HEK293 (cell line): ENCODE results near the gene BEND3.
A peak's percentile ranks its signal among the peaks of the same experiment; 100 is the strongest.

Source experiments
- CTCF ChIA-PET: fragments of 350-600 bp; formaldehyde crosslinking; extraction: SDS; loops from one replicate; lab custom pipeline; 2021; ENCODE audit warnings: antibody characterized with exemption; lab: Yijun Ruan, JAX
- POLR2A ChIA-PET: fragments of 300-600 bp; formaldehyde crosslinking; extraction: SDS; loops from one replicate; lab custom pipeline; 2020; ENCODE audit warnings: antibody characterized with exemption, inconsistent platforms; lab: Yijun Ruan, JAX
- H3K27ac ChIP-seq: fragments of 200-500 bp; sonication (Bioruptor generic); 2 replicates; pipeline ENCODE4 v1.5.1; 2014; ENCODE audit warnings: low read depth, low read length, control low read depth, inconsistent platforms; ENCODE audit errors: extremely low read depth
- H3K36me3 ChIP-seq, 2 experiments: fragments of 200-500 bp in 1 of 2; sonication (Bioruptor generic) in 1 of 2; 1 replicate in 1 of 2; 2 replicates in 1 of 2; pipeline ENCODE4 v1.5.1; 2014 to 2017; ENCODE audit warnings: inconsistent platforms in 2 of 2, low read length in 2 of 2; ENCODE audit not compliant: control insufficient read depth in 2 of 2, insufficient read depth in 1 of 2
- H3K4me1 ChIP-seq: fragments of 200-500 bp; sonication (Bioruptor generic); 2 replicates; pipeline ENCODE4 v1.5.1; 2014; ENCODE audit warnings: mild to moderate bottlenecking, low read length, inconsistent platforms; ENCODE audit not compliant: control insufficient read depth, insufficient read depth
- H3K4me3 ChIP-seq: 2 replicates; pipeline ENCODE4 v1.5.1; 2011; ENCODE audit warnings: low read depth, mild to moderate bottlenecking, control low read depth, low read length, moderate library complexity
- H3K9me3 ChIP-seq: fragments of 200-500 bp; sonication (Bioruptor generic); 2 replicates; pipeline ENCODE4 v1.5.1; 2014; ENCODE audit warnings: low read depth, low read length, inconsistent platforms; ENCODE audit not compliant: control insufficient read depth, insufficient read depth
- HOXD13 ChIP-seq: sonication (generic); formaldehyde crosslinking; IDR thresholded peaks from 2 replicates; pipeline ENCODE4 v1.8.0; 2022; ENCODE audit warnings: missing genetic modification reagents, borderline replicate concordance
- REPIN1 ChIP-seq: fragments of 450-650 bp; formaldehyde crosslinking; IDR thresholded peaks from 2 replicates; pipeline ENCODE4 v1.5.1; 2017; ENCODE audit warnings: missing biosample characterization, missing genetic modification characterization, low read depth
- SP7 ChIP-seq: fragments of 450-650 bp; formaldehyde crosslinking; IDR thresholded peaks from 2 replicates; pipeline ENCODE4 v1.5.1; 2016; ENCODE audit warnings: missing biosample characterization, missing genetic modification characterization
- ZBTB17 ChIP-seq: fragments of 450-650 bp; formaldehyde crosslinking; IDR thresholded peaks from 2 replicates; pipeline ENCODE4 v1.5.1; 2016; ENCODE audit warnings: missing biosample characterization, missing genetic modification characterization
- ZBTB21 ChIP-seq: fragments of 450-650 bp; formaldehyde crosslinking; IDR thresholded peaks from 2 replicates; pipeline ENCODE4 v1.5.1; 2017; ENCODE audit warnings: missing biosample characterization, missing genetic modification characterization
- ZEB2 ChIP-seq: fragments of 450-650 bp; formaldehyde crosslinking; IDR thresholded peaks from 2 replicates; pipeline ENCODE4 v1.5.1; 2016; ENCODE audit warnings: missing biosample characterization, missing genetic modification characterization
- ZNF157 ChIP-seq: fragments of 450-650 bp; formaldehyde crosslinking; IDR thresholded peaks from 2 replicates; pipeline ENCODE4 v1.5.1; 2016; ENCODE audit warnings: missing biosample characterization, missing genetic modification characterization
- ZNF366 ChIP-seq: fragments of 450-650 bp; formaldehyde crosslinking; conservative IDR thresholded peaks from 2 replicates; pipeline ENCODE4 v1.5.1; 2016; ENCODE audit warnings: missing biosample characterization, missing genetic modification characterization
- ZNF701 ChIP-seq: fragments of 450-650 bp; formaldehyde crosslinking; IDR thresholded peaks from 2 replicates; pipeline ENCODE4 v1.5.1; 2016; ENCODE audit warnings: missing biosample characterization, missing genetic modification characterization
- TF ChIP-seq, protein P1 (sequence below): fragments of 450-650 bp; formaldehyde crosslinking; IDR thresholded peaks from 2 replicates; pipeline ENCODE4 v1.5.1; 2016; ENCODE audit warnings: missing biosample characterization, missing genetic modification characterization
- TF ChIP-seq, protein P2 (sequence below): fragments of 450-650 bp; formaldehyde crosslinking; IDR thresholded peaks from 2 replicates; pipeline ENCODE4 v1.5.0; 2017; ENCODE audit warnings: missing biosample characterization, missing genetic modification characterization, borderline replicate concordance
- TF ChIP-seq, protein P3 (sequence below): fragments of 450-650 bp; formaldehyde crosslinking; IDR thresholded peaks from 2 replicates; pipeline ENCODE4 v1.5.1; 2016; ENCODE audit warnings: missing biosample characterization, missing genetic modification characterization
- TF ChIP-seq, protein P4 (sequence below): fragments of 450-650 bp; formaldehyde crosslinking; IDR thresholded peaks from 2 replicates; pipeline ENCODE4 v1.5.1; 2016; ENCODE audit warnings: missing biosample characterization, missing genetic modification characterization
- TF ChIP-seq, protein P5 (sequence below): fragments of 450-650 bp; formaldehyde crosslinking; IDR thresholded peaks from 2 replicates; pipeline ENCODE4 v1.5.1; 2017; ENCODE audit warnings: missing biosample characterization, mild to moderate bottlenecking, missing genetic modification characterization, moderate library complexity
- TF ChIP-seq, protein P6 (sequence below): fragments of 450-650 bp; formaldehyde crosslinking; IDR thresholded peaks from 2 replicates; pipeline ENCODE4 v1.5.1; 2017; ENCODE audit warnings: missing biosample characterization, missing genetic modification characterization

BEND3 gene

DNA sequence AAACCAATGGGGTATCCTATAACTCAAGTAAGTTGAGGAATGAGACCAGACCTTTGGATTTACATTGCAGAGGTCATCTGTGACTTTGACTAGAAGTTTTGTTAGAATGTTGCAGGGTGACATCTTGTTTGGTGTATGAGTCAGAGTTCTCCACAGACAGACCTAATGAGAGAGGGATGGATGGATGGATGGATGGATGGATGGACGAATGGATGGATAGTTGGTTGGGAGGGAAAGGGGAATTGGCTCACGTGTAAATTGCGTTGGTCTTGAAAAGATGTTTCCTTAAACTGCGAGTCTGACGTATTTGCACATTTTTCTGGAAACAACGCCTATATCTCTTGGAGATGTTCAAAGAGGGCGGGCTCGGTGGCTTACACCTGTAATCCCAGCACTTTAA, 88.3 kb downstream of the BEND3 start:
- POLR2A ChIA-PET = interaction anchor here (1.7 kb wide), 1 partner anchor 87 kb away, joined by 10 read pairs; no protein-coding TSS in a partner anchor
- CTCF ChIA-PET = interaction anchor here (0.6 to 2.1 kb wide), 10 partner anchors 9 to 1202 kb away, joined by 3 to 21 read pairs (median 3); no protein-coding TSS in a partner anchor
- no peaks in the 10 kb centered on the region for H3K9me3 ChIP-seq
- H3K4me1 ChIP-seq = no peaks in the 10 kb centered on the region
- TF ChIP-seq, protein P1, sequence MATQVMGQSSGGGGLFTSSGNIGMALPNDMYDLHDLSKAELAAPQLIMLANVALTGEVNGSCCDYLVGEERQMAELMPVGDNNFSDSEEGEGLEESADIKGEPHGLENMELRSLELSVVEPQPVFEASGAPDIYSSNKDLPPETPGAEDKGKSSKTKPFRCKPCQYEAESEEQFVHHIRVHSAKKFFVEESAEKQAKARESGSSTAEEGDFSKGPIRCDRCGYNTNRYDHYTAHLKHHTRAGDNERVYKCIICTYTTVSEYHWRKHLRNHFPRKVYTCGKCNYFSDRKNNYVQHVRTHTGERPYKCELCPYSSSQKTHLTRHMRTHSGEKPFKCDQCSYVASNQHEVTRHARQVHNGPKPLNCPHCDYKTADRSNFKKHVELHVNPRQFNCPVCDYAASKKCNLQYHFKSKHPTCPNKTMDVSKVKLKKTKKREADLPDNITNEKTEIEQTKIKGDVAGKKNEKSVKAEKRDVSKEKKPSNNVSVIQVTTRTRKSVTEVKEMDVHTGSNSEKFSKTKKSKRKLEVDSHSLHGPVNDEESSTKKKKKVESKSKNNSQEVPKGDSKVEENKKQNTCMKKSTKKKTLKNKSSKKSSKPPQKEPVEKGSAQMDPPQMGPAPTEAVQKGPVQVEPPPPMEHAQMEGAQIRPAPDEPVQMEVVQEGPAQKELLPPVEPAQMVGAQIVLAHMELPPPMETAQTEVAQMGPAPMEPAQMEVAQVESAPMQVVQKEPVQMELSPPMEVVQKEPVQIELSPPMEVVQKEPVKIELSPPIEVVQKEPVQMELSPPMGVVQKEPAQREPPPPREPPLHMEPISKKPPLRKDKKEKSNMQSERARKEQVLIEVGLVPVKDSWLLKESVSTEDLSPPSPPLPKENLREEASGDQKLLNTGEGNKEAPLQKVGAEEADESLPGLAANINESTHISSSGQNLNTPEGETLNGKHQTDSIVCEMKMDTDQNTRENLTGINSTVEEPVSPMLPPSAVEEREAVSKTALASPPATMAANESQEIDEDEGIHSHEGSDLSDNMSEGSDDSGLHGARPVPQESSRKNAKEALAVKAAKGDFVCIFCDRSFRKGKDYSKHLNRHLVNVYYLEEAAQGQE (tag by site-specific recombination) = no peak
- TF ChIP-seq, protein P2, sequence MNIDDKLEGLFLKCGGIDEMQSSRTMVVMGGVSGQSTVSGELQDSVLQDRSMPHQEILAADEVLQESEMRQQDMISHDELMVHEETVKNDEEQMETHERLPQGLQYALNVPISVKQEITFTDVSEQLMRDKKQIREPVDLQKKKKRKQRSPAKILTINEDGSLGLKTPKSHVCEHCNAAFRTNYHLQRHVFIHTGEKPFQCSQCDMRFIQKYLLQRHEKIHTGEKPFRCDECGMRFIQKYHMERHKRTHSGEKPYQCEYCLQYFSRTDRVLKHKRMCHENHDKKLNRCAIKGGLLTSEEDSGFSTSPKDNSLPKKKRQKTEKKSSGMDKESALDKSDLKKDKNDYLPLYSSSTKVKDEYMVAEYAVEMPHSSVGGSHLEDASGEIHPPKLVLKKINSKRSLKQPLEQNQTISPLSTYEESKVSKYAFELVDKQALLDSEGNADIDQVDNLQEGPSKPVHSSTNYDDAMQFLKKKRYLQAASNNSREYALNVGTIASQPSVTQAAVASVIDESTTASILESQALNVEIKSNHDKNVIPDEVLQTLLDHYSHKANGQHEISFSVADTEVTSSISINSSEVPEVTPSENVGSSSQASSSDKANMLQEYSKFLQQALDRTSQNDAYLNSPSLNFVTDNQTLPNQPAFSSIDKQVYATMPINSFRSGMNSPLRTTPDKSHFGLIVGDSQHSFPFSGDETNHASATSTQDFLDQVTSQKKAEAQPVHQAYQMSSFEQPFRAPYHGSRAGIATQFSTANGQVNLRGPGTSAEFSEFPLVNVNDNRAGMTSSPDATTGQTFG (tag by site-specific recombination) = no peak
- TF ChIP-seq ZBTB21 (no peak), HOXD13 (CRISPR knock-in tag) (no peak), ZNF701 (tag by site-specific recombination) (no peak), ZNF366 (peak; percentile 84), ZBTB17 (tag by site-specific recombination) (peak; percentile 68; the same call in 1 of the 2 replicates)
- TF ChIP-seq, protein P3, sequence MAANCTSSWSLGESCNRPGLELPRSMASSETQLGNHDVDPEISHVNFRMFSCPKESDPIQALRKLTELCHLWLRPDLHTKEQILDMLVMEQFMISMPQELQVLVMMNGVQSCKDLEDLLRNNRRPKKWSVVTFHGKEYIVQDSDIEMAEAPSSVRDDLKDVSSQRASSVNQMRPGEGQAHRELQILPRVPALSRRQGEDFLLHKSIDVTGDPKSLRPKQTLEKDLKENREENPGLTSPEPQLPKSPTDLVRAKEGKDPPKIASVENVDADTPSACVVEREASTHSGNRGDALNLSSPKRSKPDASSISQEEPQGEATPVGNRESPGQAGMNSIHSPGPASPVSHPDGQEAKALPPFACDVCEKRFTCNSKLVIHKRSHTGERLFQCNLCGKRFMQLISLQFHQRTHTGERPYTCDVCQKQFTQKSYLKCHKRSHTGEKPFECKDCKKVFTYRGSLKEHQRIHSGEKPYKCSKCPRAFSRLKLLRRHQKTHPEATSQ (tag by site-specific recombination) = no peak
- H3K4me3 ChIP-seq = no peak overlapping the region
- no peak overlapping the region for H3K27ac ChIP-seq
- H3K36me3 ChIP-seq = peaks cover 0 to 9% of the 10 kb centered on the region in 2 experiments; a peak in 1 of 3 replicates

DNA sequence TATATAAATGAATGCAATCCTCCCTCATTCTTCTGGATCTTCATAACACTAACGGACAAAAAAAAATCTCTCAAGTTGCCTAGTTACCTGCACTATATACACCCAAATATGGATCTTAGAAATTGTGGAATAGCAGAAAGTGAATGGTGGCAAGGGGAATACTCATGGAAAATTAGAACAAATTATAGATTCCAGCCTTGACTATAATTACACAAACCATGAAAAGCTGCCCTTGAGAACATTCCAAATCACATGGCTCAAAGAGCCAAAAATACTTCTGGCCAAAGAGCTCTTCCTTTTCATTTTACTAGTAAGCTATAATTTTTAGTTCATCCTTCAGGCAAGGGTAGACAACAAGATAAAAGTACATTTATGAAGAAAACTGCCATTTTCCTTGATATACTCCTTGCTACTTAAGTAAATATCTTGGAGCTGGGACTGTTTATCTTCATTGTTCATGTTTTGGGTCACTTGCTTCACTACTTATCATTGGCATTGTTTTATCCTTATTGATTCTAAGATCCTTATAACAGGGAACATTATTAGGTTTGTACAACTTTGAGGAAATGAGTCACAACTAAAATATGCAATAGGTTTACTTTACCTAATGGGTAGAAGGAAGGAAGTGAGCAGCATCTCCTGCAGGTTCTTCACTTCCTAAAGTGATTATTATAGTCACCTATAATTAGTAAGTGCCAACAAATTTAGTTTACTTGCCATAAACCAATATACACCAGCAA, 93.7 kb downstream of the BEND3 start:
- Histone ChIP-seq H3K4me3 (no peak overlapping the region), H3K9me3 (no peaks in the 10 kb centered on the region), H3K4me1 (no peaks in the 10 kb centered on the region), H3K27ac (no peak overlapping the region)
- CTCF ChIA-PET = interaction anchor here (0.9 to 1.1 kb wide), 2 partner anchors 413 to 426 kb away, joined by 3 read pairs; no protein-coding TSS in a partner anchor
- POLR2A ChIA-PET = no interaction called here
- TF ChIP-seq SP7 (tag by site-specific recombination) = peak; percentile 79
- TF ChIP-seq REPIN1 (tag by site-specific recombination) = no peak
- TF ChIP-seq, all 188 proteins: peak for 1
- no peaks in the 10 kb centered on the region for H3K36me3 ChIP-seq

DNA sequence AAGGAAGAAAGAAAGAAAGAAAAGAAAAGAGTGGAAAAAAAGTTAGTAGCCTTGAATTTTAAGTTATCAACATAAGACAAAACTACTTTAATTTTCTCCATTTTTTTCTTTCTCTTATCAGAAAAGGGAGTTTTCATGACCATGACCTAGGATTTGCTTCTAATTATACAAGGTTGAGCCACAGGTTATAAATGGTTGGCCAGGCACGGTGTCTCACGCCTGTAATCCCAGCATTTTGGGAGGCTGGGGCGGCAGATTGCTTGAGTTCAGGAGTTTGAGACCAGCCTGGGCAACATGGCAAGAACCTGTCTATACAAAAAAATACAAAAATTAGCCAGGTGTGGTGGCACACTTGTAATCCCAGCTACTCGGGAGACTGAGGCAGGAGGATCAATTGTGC, 95.1 kb downstream of the BEND3 start:
- POLR2A ChIA-PET = no interaction called here
- Histone ChIP-seq H3K4me1 (no peaks in the 10 kb centered on the region), H3K4me3 (no peak overlapping the region), H3K9me3 (no peaks in the 10 kb centered on the region), H3K27ac (no peak overlapping the region), H3K36me3 (no peaks in the 10 kb centered on the region)
- CTCF ChIA-PET = no interaction called here
- TF ChIP-seq, protein P4, sequence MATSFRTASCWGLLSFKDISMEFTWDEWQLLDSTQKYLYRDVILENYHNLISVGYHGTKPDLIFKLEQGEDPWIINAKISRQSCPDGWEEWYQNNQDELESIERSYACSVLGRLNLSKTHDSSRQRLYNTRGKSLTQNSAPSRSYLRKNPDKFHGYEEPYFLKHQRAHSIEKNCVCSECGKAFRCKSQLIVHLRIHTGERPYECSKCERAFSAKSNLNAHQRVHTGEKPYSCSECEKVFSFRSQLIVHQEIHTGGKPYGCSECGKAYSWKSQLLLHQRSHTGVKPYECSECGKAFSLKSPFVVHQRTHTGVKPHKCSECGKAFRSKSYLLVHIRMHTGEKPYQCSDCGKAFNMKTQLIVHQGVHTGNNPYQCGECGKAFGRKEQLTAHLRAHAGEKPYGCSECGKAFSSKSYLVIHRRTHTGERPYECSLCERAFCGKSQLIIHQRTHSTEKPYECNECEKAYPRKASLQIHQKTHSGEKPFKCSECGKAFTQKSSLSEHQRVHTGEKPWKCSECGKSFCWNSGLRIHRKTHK (tag by site-specific recombination) = no peak
- TF ChIP-seq ZEB2 (tag by site-specific recombination) (no peak), ZNF157 (tag by site-specific recombination) (no peak), ZNF366 (no peak)
- TF ChIP-seq, protein P5, sequence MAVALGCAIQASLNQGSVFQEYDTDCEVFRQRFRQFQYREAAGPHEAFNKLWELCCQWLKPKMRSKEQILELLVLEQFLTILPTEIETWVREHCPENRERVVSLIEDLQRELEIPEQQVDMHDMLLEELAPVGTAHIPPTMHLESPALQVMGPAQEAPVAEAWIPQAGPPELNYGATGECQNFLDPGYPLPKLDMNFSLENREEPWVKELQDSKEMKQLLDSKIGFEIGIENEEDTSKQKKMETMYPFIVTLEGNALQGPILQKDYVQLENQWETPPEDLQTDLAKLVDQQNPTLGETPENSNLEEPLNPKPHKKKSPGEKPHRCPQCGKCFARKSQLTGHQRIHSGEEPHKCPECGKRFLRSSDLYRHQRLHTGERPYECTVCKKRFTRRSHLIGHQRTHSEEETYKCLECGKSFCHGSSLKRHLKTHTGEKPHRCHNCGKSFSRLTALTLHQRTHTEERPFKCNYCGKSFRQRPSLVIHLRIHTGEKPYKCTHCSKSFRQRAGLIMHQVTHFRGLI = peak; percentile 99
- TF ChIP-seq, protein P6, sequence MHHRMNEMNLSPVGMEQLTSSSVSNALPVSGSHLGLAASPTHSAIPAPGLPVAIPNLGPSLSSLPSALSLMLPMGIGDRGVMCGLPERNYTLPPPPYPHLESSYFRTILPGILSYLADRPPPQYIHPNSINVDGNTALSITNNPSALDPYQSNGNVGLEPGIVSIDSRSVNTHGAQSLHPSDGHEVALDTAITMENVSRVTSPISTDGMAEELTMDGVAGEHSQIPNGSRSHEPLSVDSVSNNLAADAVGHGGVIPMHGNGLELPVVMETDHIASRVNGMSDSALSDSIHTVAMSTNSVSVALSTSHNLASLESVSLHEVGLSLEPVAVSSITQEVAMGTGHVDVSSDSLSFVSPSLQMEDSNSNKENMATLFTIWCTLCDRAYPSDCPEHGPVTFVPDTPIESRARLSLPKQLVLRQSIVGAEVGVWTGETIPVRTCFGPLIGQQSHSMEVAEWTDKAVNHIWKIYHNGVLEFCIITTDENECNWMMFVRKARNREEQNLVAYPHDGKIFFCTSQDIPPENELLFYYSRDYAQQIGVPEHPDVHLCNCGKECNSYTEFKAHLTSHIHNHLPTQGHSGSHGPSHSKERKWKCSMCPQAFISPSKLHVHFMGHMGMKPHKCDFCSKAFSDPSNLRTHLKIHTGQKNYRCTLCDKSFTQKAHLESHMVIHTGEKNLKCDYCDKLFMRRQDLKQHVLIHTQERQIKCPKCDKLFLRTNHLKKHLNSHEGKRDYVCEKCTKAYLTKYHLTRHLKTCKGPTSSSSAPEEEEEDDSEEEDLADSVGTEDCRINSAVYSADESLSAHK = no peak
